Muscle layer of colon (tissue), 2 donors: ENCODE results near the gene TSSK6.

Experiments used
- H3K27ac ChIP-seq: one replicate; pipeline ENCODE4 v1.7.0; 2013; ENCODE audit warnings: low read depth, mild to moderate bottlenecking, low read length, moderate library complexity
- H3K27me3 ChIP-seq, 2 donors: one replicate each; pipeline ENCODE4 v1.7.0; 2013; ENCODE audit warnings: low read length in 2 of 2, mild to moderate bottlenecking in 2 of 2; ENCODE audit not compliant: insufficient read depth in 2 of 2, control insufficient read depth in 1 of 2
- H3K36me3 ChIP-seq: one replicate; pipeline ENCODE4 v1.7.0; 2013; ENCODE audit warnings: mild to moderate bottlenecking, low read length; ENCODE audit not compliant: insufficient read depth
- H3K4me1 ChIP-seq: one replicate; pipeline ENCODE4 v1.7.0; 2013; ENCODE audit warnings: mild to moderate bottlenecking, low read length; ENCODE audit not compliant: insufficient read depth
- H3K4me3 ChIP-seq, 2 donors: one replicate each; pipeline ENCODE4 v1.7.0; 2013; ENCODE audit warnings: low read length in 2 of 2, low read depth in 1 of 2, mild to moderate bottlenecking in 1 of 2, moderate library complexity in 1 of 2
- H3K9ac ChIP-seq: one replicate; pipeline ENCODE4 v1.7.0; 2013; ENCODE audit warnings: low read length
- H3K9me3 ChIP-seq: one replicate; pipeline ENCODE4 v1.7.0; 2013; ENCODE audit warnings: mild to moderate bottlenecking, low read length
- donor health status: abdominal sarcoma.
- donor health status: Adenocarcinoma of cecum.

Gene TSSK6

GRCh38 chr19:19527674-19528625 is 12.6 kb upstream of the TSSK6 start:
- peaks cover 23% of the 10 kb centered on the region for H3K36me3 ChIP-seq
- no peak overlapping the region for H3K4me3 ChIP-seq
- no peak overlapping the region for H3K9ac ChIP-seq
- H3K9me3 ChIP-seq, result no peaks in the 10 kb centered on the region
- H3K27me3 ChIP-seq, result no peaks in the 10 kb centered on the region
- peaks cover 14% of the 10 kb centered on the region for H3K4me1 ChIP-seq
- no peak overlapping the region for H3K27ac ChIP-seq

GRCh38 chr19:19527371-19527656 is 12.0 kb upstream of the TSSK6 start:
- H3K36me3 ChIP-seq, result peaks cover 23% of the 10 kb centered on the region
- H3K27me3 ChIP-seq, result no peaks in the 10 kb centered on the region
- no peaks in the 10 kb centered on the region for H3K9me3 ChIP-seq
- H3K27ac ChIP-seq, result no peak overlapping the region
- no peak overlapping the region for H3K9ac ChIP-seq
- H3K4me3 ChIP-seq, result no peak overlapping the region
- H3K4me1 ChIP-seq, result peaks cover 9% of the 10 kb centered on the region

- Histone ChIP-seq H3K4me1 (peaks cover 5% of the 10 kb centered on the region), H3K4me3 (no peak overlapping the region), H3K27me3 (no peaks in the 10 kb centered on the region), H3K36me3 (peaks cover 23% of the 10 kb centered on the region), H3K9me3 (no peaks in the 10 kb centered on the region), H3K9ac (no peak overlapping the region), H3K27ac (no peak overlapping the region)
These were observed 11.4 kb upstream of the TSSK6 start for GRCh38 chr19:19526581-19527370.

GRCh38 chr19:19525611-19526380 is 10.4 kb upstream of the TSSK6 start:
- peaks cover 23% of the 10 kb centered on the region for H3K36me3 ChIP-seq
- H3K9me3 ChIP-seq, result no peaks in the 10 kb centered on the region
- no peak overlapping the region for H3K4me3 ChIP-seq
- no peak overlapping the region for H3K9ac ChIP-seq
- H3K4me1 ChIP-seq, result peaks cover 5% of the 10 kb centered on the region
- no peak overlapping the region for H3K27ac ChIP-seq
- H3K27me3 ChIP-seq, result no peaks in the 10 kb centered on the region

GRCh38 chr19:19524053-19524452 is 8.7 kb upstream of the TSSK6 start:
- Histone ChIP-seq H3K27me3 (no peaks in the 10 kb centered on the region), H3K4me3 (no peak overlapping the region), H3K9me3 (no peaks in the 10 kb centered on the region), H3K9ac (no peak overlapping the region), H3K4me1 (peaks cover 2% of the 10 kb centered on the region), H3K27ac (no peak overlapping the region), H3K36me3 (peaks cover 29% of the 10 kb centered on the region)

GRCh38 chr19:19523177-19523576 is 7.8 kb upstream of the TSSK6 start:
- Histone ChIP-seq H3K9ac (no peak overlapping the region), H3K4me3 (no peak overlapping the region), H3K36me3 (peaks cover 28% of the 10 kb centered on the region), H3K27ac (no peak overlapping the region), H3K27me3 (no peaks in the 10 kb centered on the region), H3K4me1 (no peaks in the 10 kb centered on the region), H3K9me3 (no peaks in the 10 kb centered on the region)

GRCh38 chr19:19520989-19521388 is 5.6 kb upstream of the TSSK6 start:
- no peaks in the 10 kb centered on the region for H3K27me3 ChIP-seq
- peaks cover 8% of the 10 kb centered on the region for H3K4me1 ChIP-seq
- H3K27ac ChIP-seq, result no peak overlapping the region
- H3K4me3 ChIP-seq, result no peak overlapping the region
- no peak overlapping the region for H3K9ac ChIP-seq
- peaks cover 14% of the 10 kb centered on the region for H3K36me3 ChIP-seq
- H3K9me3 ChIP-seq, result no peaks in the 10 kb centered on the region

GRCh38 chr19:19517235-19517619 is 1.9 kb upstream of the TSSK6 start:
- peaks cover 14% of the 10 kb centered on the region for H3K4me1 ChIP-seq
- H3K4me3 ChIP-seq, result peak overlapping the region in 1 of 2 donors; percentile 94
- no peaks in the 10 kb centered on the region for H3K9me3 ChIP-seq
- peaks cover 8% of the 10 kb centered on the region for H3K36me3 ChIP-seq
- no peak overlapping the region for H3K9ac ChIP-seq
- H3K27me3 ChIP-seq, result no peaks in the 10 kb centered on the region
- H3K27ac ChIP-seq, result no peak overlapping the region

GRCh38 chr19:19515642-19516519 is 533 bp upstream of the TSSK6 start, which contains the start of gene NDUFA13:
Gene NDUFA13, plus strand, starts transcription at chr19:19516225. Its CDS starts 14 bp downstream, at chr19:19516239.
- Histone ChIP-seq H3K4me3 (peak within 1 kb of the TSS; percentile 87 to 94), H3K9me3 (no peaks in the 10 kb centered on the region), H3K27ac (peak within 1 kb of the TSS; percentile 93), H3K27me3 (no peaks in the 10 kb centered on the region), H3K9ac (peak within 1 kb of the TSS; percentile 77), H3K36me3 (peaks cover 8% of the 10 kb centered on the region), H3K4me1 (peaks cover 14% of the 10 kb centered on the region)

GRCh38 chr19:19514215-19514657 is 1.1 kb downstream of the TSSK6 start:
- no peaks in the 10 kb centered on the region for H3K9me3 ChIP-seq
- peaks cover 14% of the 10 kb centered on the region for H3K4me1 ChIP-seq
- peak overlapping the region; percentile 43 to 46 for H3K4me3 ChIP-seq
- H3K36me3 ChIP-seq, result peaks cover 4% of the 10 kb centered on the region
- peak overlapping the region; percentile 70 for H3K27ac ChIP-seq
- H3K27me3 ChIP-seq, result no peaks in the 10 kb centered on the region
- no peak overlapping the region for H3K9ac ChIP-seq
